Left kidney (tissue), 2 donors: ENCODE results near the gene GPR33. TPM values are rescaled to one million over a fixed set of nuclear protein-coding genes. Genes with fewer than 3 reads are reported as not detected.
"Not testable (repeated sequence)": the region's sequence is repeated elsewhere in the genome, so short reads cannot be mapped to it uniquely, and the experiment has no call there.

ENCODE experiments used
- DNase-seq: peaks from one replicate; pipeline ENCODE4 v3.0.0-alpha.2; 2013
- polyA plus RNA-seq: library from polyadenylated mRNA; unstranded; fragments of 120-200 nt; gene quantifications from one replicate; pipeline ENCODE4 v1.2.1, GENCODE V29; 2013; ENCODE audit not compliant: insufficient read length

The GPR33 gene
- polyA plus RNA-seq, 1 donor: not detected

GRCh38 chr14:31461545-31461944 is 26.3 kb downstream of the GPR33 start:
- DNase-seq: no peak

DNA sequence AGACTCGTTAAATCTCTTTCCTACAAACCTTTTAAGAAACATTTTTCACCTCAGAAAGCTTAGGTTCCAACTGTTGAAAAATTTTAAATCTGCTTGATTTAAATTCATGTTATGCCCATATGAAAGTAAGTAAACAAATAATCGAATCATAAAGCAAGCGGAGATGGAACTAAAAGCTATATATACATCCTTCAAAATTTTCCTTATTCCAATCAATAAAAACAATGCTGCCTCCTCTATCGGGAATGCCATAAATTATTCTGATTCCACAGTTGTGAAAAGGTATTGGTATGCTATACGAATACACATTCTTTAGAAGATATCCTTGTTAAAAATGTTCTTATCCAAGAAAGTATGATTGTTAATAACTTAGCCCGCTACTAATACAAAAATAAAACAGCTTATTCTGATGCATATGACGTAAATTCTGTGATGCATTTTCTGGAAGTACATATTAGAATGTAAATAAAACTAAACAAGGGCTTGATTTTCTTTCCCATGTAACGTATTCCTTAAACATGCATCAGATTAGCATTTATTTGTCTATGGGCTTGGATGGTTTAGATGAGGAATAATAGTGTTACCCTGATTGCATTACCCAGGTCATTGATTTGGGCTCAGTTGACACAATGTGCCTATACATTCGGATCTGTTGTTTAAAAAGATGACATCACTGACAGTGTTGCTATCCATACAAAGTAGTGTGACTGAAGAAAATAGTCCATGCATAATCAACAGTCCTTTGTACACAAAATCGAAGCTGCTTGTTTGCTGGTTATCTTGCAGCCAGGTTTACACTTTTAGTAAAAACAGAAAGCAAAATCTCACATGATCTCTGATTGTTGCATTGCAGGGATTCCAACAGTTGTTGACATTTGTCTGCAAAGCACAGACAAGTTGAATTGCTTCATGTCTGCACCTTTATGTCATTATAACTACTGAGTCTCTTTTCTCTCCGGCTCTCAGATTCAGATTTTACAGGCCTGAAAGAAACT is 29.9 kb downstream of the GPR33 start:
- no peak for DNase-seq

- peak; percentile 96 for DNase-seq
Measured at GRCh38 chr14:31456841-31457664, 30.8 kb downstream of the GPR33 start, which contains the start of gene DTD2. TSS of gene DTD2 (minus strand) at chr14:31457506. CDS start at chr14:31457393, 113 bp downstream.

DNA sequence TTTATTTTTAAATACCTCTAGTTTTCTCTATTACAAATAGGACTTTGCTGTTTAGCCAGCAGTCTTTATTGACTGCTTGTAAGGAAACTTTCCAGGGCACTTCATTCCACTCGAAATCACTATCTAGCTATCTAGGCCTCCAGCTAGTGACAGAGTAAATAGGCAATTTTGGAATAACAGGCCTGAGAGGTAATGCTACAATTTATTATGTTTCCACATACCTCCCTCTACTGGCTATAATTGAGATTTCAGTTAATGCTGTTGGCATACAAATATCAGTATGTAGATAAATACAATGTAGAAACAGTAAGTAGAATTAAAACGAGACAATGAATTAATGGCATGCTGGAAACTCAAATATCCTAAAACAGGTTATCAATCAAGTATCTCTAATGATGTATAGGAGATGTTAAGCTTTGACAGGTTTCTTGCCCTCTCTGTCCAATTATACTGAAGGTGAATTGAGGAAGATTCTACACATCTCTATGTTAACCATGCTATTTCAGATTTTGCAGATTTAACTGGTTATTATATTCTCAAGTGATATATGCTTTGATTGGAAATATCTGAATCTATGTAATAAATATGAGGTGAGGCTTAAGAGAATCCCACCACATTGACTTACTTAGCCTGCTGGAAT is 37.7 kb downstream of the GPR33 start:
- no peak for DNase-seq

GRCh38 chr14:31449136-31449535 is 38.7 kb downstream of the GPR33 start:
- no peak for DNase-seq

GRCh38 chr14:31445703-31446102 is 42.1 kb downstream of the GPR33 start:
- DNase-seq: no peak

GRCh38 chr14:31442284-31442683 is 45.6 kb downstream of the GPR33 start:
- DNase-seq: no peak

- DNase-seq: no peak
Measured at GRCh38 chr14:31441273-31442111, 46.3 kb downstream of the GPR33 start.

DNA sequence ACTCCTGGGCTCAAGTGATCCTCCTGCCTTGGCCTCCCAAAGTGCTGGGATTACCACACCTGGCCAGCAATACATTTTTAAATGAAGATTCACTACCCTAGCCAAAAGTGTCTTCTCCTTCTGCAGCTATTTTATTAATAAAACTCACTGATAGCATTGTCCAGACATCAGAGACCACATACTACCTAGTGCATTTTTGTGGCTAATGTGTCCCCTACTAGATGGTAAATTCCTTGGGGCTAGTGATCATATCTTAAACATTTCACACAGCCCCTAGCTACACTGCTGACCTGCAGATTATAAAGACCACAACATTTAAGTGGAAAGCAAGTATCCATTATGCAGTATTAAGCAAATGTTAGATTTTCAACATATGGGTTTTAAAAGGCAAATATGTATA is 47.6 kb downstream of the GPR33 start:
- no peak for DNase-seq

- no peak for DNase-seq
Measured at GRCh38 chr14:31439561-31439960, 48.3 kb downstream of the GPR33 start.

DNA sequence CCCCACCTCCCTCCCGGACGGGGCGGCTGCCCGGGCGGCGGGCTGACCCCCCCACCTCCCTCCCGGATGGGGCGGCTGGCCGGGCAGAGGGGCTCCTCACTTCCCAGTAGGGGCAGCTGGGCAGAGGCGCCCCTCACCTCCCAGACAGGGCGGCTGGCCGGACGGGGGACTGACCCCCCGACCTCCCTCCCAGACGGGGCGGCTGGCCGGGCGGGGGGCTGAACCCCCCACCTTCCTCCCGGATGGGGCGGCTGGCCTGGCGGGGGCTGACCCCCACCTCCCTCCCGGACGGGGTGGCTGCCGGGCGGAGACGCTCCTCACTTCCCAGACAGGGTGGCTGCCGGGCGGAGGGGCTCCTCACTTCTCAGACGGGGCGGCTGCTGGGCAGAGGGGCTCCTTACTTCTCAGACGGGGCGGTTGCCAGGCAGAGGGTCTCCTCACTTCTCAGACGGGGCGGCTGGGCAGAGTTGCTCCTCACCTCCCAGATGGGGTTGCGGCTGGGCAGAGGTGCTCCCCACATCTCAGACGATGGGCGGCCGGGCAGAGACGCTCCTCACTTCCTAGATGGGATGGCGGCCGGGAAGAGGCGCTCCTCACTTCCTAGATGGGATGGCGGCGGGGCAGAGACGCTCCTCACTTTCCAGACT is 50.7 kb downstream of the GPR33 start:
- not testable (repeated sequence) for DNase-seq

DNA sequence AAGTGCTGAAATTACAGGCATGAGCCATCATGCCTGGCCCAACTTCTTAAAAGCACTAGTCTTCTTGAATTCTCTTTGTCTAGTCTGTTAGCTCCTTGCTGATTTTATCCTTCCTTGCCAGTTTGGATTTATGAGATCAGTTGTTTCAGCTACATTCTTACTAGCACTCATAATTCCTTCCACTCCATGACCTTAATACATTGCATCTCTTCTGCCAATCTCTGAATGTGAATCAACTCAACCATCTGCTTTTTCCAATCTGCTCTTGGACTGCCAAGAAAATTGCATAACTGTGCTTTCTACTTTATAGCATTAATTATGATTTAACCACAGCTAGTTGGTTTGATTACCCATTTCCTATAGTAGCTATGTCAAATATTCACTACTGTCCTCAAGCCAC is 52.6 kb downstream of the GPR33 start:
- no peak for DNase-seq

Other genes starting within 250 kb of the GPR33 start
- 19.9 TPM for gene HEATR5A, start 67.5 kb downstream of the GPR33 start, polyA plus RNA-seq
- gene DTD2, start 30.5 kb downstream of the GPR33 start, polyA plus RNA-seq: 22.3 TPM
- 17.9 TPM for gene NUBPL, start 73.4 kb upstream of the GPR33 start, polyA plus RNA-seq